GM21825 (cell line): Measurements from ENCODE around the gene FAM107B.

Experiments
- ATAC-seq: cut with Tn5 transposase; IDR thresholded peaks from one replicate; pipeline ENCODE4 v1.9.1; 2021; ENCODE audit warnings: mild to moderate bottlenecking, moderate library complexity; ENCODE audit not compliant: unreplicated experiment

FAM107B gene

GRCh38 chr10:14543046-14543903 is 231.4 kb downstream of the FAM107B start:
- no peak for ATAC-seq

DNA sequence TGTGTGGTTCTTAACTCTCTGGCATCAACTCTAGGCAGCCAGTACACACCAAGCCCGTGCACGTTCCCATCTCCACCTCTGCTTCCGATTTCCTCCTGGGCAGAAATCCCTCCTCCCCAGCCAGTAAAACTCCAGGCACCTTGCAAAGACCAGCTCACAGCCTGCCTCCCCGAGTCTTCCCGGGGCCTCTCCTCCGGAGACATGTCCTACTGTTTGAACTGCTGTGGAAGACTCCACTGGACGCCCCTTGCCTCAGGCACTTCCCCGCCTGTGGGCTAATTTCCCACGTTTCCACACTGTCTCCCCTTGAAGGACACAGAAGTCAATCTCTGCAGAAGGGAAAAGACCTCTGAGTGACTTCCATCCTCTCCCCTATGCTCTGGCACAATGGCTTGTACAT is 233.3 kb downstream of the FAM107B start:
- ATAC-seq: no peak

DNA sequence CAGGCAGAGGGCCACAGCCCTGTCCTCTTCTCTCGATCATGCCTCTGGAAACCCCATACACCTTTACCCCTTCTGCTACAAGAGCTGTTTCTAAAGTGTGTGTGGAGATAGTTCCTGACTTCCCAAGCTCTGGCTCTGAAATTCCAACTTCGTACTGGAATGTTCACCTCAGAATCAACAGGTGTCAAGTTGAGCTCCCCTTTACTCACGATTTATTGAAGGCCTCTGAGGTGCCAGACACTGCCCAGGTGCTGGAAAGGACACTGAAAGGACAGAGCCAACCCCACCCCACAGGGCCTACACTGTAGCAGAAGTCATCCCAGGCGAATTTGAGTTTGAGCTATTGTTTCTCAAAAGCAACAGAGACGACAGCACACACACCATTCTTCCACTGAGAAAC is 234.1 kb downstream of the FAM107B start:
- no peak for ATAC-seq

GRCh38 chr10:14540062-14540461 is 234.6 kb downstream of the FAM107B start:
- ATAC-seq: no peak

DNA sequence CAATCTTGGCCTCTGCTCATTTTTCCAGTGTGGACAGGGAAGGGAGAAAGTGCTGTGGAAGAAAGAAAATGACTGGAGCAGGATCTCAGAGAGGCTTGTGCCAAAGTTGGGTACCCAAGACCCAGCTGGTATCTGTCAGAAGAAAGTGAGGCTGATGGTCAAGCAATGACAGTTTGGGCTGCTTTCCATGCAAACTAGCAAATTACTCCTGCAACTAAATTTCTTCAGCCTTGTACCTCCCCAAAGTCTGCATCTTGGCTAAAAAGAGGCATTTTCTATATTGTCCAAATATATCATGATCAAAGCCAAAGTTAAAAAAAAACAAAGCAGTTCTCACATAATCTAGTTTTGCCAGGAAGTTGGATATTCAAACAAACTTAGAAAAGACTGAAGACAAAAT is 235.5 kb downstream of the FAM107B start:
- no peak for ATAC-seq

GRCh38 chr10:14536241-14537213 is 238.2 kb downstream of the FAM107B start:
- ATAC-seq: no peak

DNA sequence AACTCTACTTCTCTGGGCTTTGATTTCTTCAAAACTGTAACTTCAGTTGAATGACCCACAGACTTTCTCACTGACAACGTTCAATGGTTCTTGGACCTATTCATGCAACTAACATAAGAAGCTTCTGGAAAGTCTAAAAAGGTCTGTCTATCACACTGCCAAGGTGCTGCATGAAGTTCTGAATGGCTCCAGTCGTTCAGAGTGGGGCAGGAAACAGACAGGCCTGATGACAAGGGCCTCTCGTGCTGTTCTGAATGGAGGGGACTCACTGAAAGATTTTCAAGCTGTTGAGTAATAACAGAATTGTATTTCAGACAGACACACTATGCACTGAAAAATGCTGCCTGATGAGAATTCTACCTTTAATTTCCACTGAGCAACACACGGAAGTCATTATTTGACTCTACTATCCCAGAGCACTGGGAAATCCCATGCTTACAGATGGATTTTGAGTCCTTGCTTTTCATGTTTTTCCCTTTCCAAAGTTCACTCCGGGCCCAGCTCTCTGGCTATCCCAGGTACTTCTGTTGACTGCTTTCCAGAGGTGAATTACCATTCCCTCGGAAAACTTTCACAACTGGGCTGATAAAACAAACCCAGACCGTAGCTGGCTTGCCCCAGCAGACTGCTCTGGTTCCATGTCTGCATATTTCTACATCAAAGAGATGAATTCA is 239.1 kb downstream of the FAM107B start:
- no peak for ATAC-seq

DNA sequence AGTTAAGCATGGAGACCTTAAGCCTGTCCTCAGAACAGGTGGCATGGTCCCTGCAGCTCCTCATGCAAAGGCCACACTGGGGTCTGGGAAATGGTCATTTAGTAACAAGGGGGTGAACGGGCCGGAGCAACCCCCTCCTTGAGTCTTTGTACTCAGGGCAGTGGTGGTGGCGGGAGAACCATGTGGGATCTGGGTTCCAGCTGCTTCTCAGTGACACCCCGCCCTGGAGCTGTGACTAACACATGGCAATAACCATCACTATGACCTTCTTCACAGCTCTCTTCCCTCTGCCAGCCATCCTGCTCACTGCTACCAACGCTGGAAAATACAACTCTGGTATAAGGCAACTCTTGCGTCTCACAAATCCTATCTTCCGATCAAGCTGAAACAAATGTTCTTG is 240.5 kb downstream of the FAM107B start:
- ATAC-seq: no peak

DNA sequence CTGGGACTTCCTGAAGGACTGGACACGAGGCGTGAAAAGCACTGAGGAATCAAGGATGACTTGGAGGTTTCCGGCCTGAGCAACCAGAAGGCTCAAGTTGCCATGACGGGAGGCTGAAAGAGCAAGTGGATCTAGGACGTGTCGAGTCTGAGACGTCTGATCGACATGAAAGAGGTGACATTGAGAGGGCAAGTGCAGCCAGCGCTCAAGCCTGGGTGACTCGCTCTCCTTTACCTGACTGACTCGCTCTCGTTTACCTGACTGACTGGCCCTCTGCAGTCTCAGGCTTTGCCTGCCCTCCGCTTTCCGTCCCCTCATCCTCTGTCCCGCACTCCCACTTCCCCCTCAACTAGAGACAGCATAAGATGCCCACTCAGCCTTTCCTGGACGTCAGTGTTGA is 241.4 kb downstream of the FAM107B start:
- no peak for ATAC-seq

DNA sequence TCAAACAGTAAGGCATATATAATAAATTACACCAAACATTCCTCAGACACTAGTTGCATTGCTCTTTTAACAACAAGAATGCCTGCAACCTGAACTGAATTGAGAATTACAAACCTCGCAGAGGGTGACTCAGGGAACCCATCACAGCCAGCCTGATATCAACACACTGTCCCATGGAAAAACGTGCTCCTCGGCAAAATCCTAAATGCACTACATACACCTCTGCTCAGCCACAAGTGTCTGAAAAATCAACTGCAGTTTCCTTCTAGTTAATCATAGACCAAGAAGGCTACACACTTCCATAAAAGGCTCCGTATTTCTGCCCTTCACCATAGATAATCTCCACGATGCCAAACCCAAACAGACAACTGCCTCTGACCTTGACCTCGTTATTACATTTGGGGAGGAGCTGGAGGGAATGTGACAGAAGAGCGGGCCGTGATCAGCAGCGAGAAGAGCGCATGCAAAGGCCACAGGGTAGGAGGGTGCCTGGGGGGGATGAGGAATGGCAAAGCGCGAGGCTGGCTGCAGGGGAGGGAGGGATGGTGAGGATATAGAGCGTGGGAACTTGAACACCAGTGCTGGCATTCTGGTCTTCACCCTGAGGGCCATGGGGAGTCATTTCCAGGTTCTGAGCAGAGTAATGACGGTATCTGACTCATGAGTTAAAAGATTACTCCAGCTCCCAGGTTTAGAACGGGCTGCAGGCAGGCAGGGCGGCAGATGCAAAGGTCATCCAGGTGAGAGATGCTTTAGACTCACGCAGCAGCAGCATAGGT is 242.0 kb downstream of the FAM107B start:
- ATAC-seq: no peak

DNA sequence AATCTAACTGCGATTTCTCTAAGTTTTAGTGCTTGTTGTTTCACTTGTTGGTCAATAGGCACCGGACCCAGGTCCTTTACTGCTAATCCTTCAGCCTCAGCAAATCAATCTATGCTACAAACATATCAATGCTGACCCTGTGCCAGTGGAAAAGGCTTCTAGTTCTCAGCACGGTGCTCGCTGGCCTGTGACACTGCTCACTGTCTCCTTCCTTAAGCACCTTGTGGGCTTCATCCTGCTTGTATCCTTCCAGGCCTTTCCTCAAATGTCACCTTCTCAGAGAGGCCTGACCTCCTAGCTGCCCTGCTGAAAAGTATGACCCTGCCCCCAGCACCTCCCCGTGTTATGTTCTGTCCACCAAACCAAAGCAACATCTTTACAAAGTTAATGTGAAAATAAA is 242.7 kb downstream of the FAM107B start:
- ATAC-seq: no peak

GRCh38 chr10:14530465-14530864 is 244.2 kb downstream of the FAM107B start:
- no peak for ATAC-seq

DNA sequence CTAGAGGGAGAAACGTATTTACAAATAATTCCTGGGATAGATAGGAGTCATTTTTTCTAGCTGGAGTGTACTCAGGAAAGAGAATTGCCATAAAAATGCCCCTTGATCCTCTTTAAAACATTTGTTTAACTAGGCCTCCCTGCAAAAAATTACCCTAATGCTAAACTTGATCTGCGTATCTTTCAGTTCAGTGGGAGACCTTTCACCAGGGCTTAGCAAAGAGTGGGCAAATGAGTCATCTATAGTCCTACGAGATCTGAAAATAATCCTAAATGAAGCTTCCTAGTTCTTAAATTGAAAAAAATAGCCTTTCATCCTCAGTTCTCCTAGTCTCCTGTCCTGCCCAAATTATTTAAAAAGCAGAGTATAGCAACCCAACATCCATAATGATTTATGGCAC is 245.3 kb downstream of the FAM107B start:
- ATAC-seq: no peak

- no peak for ATAC-seq
Observed at GRCh38 chr10:14528450-14528849, 246.2 kb downstream of the FAM107B start.

DNA sequence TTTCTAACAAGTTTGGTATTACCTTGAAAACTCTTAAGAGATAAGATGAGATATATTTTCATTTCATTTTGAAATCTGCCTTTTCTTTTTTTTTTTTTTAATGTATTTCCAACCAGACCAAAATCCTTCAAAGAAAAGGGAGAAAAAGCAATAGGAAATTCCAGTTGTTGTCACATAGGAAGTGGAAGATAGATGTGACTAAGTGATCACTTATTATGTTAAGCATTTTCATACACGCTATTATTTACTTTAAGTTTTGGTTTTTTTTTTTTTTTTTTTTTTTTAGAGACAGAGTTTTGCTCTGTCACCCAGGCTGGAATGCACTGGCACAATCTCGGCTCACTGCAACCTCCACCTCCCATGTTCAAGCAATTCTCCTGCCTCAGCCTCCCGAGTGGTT is 246.8 kb downstream of the FAM107B start:
- ATAC-seq: no peak

- no peak for ATAC-seq
Observed at GRCh38 chr10:14527134-14527844, 247.4 kb downstream of the FAM107B start.

DNA sequence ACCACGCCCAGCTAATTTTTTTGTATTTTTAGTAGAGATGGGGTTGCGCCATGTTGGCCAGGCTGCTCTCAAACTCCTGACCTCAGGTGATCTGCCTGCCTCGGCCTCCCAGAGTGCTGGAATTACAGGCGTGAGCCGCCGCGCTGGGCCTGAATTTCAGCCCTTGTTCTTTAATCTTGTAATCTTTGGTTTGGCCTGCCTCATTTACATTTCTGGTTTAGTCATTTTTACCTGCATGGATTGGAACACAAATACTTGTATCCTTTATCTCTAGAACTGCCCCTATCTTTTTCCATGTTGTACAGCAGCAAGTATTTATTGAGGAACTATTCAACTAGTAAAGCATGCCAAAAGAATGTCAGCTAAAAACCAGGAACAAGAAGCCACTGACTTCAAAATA is 248.4 kb downstream of the FAM107B start:
- ATAC-seq: no peak

GRCh38 chr10:14524691-14525324 is 249.9 kb downstream of the FAM107B start:
- ATAC-seq: no peak

- ATAC-seq: no peak
Observed at GRCh38 chr10:14523286-14523685, 251.4 kb downstream of the FAM107B start.
